Measurements from ENCODE around the gene GNAO1. TPM values are rescaled to one million over a fixed set of nuclear protein-coding genes. Genes with fewer than 3 reads are reported as not detected.
A peak's percentile ranks its signal among the peaks of the same experiment; 100 is the strongest.

The GNAO1 gene
- polyA plus RNA-seq, 4 donors = 0.81 to 8.2 (median 3.2) TPM

GRCh38 chr16:56237451-56237930 lies 46.2 kb downstream of the GNAO1 start:
- Histone ChIP-seq H3K4me1 (ENCODE audit: control insufficient read depth in 3 of 3, insufficient read depth in 2 of 3, low read depth in 1 of 3, low read length in 2 of 3) (no peaks in the 10 kb centered on the region), H3K27me3 (ENCODE audit: control insufficient read depth in 3 of 3, insufficient read depth in 3 of 3, low read length in 3 of 3) (no peaks in the 10 kb centered on the region), H3K36me3 (ENCODE audit: control insufficient read depth in 3 of 3, insufficient read depth in 2 of 3, low read depth in 1 of 3, low read length in 3 of 3) (no peaks in the 10 kb centered on the region), H3K9me3 (ENCODE audit: control insufficient read depth in 2 of 2, insufficient read depth in 1 of 2, low read depth in 1 of 2, low read length in 1 of 2) (no peaks in the 10 kb centered on the region), H3K27ac (ENCODE audit: low read depth in 1 of 3, low read length in 2 of 3) (no peak overlapping the region), H3K4me3 (ENCODE audit: low read depth in 1 of 3, low read length in 3 of 3) (no peak overlapping the region)
- DNase-seq (no peak), FAIRE-seq (no peak)
- 59 to 64% (median 62%) methylated on average over 6 of the region's 6 CpGs for WGBS, 3 donors

- Histone ChIP-seq H3K27ac (ENCODE audit: low read depth in 1 of 3, low read length in 2 of 3) (no peak overlapping the region), H3K4me3 (ENCODE audit: low read depth in 1 of 3, low read length in 3 of 3) (no peak overlapping the region), H3K36me3 (ENCODE audit: control insufficient read depth in 3 of 3, insufficient read depth in 2 of 3, low read depth in 1 of 3, low read length in 3 of 3) (no peaks in the 10 kb centered on the region), H3K27me3 (ENCODE audit: control insufficient read depth in 3 of 3, insufficient read depth in 3 of 3, low read length in 3 of 3) (no peaks in the 10 kb centered on the region), H3K9me3 (ENCODE audit: control insufficient read depth in 2 of 2, insufficient read depth in 1 of 2, low read depth in 1 of 2, low read length in 1 of 2) (no peaks in the 10 kb centered on the region), H3K4me1 (ENCODE audit: control insufficient read depth in 3 of 3, insufficient read depth in 2 of 3, low read depth in 1 of 3, low read length in 2 of 3) (no peaks in the 10 kb centered on the region)
- DNase-seq (no peak), FAIRE-seq (no peak)
- WGBS, 3 donors = 38 to 51% (median 42%) methylated on average over 3 of the region's 3 CpGs
Measured at GRCh38 chr16:56238188-56238587, 46.9 kb downstream of the GNAO1 start.

DNA sequence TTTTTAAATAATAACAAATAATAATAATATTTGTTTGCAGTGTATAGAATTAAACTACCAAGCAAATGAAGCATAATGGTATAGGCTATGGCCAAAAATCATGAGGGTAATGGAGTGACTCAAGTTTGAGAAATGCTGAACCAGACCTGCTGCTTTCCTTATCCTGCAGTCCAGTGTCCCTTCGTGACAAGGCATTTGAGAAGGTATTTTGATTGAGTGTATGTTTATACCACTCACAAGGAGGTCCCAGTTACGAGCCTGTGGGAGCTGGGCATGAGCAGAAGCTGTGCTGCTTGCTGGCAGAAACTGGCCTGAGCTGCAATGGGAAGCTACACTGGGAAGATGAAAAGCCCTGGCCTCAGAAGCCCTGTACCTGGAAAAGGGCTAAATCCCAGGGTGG lies 50.3 kb downstream of the GNAO1 start:
- DNase-seq (no peak), FAIRE-seq (no peak)
- H3K4me3 ChIP-seq (ENCODE audit: low read depth in 1 of 3, low read length in 3 of 3) = no peak overlapping the region
- H3K9me3 ChIP-seq (ENCODE audit: control insufficient read depth in 2 of 2, insufficient read depth in 1 of 2, low read depth in 1 of 2, low read length in 1 of 2) = no peaks in the 10 kb centered on the region
- 39 to 59% (median 42%) methylated on average over 2 of the region's 2 CpGs for WGBS, 3 donors
- H3K27ac ChIP-seq (ENCODE audit: low read depth in 1 of 3, low read length in 2 of 3) = no peak overlapping the region
- H3K27me3 ChIP-seq (ENCODE audit: control insufficient read depth in 3 of 3, insufficient read depth in 3 of 3, low read length in 3 of 3) = no peaks in the 10 kb centered on the region
- H3K4me1 ChIP-seq (ENCODE audit: control insufficient read depth in 3 of 3, insufficient read depth in 2 of 3, low read depth in 1 of 3, low read length in 2 of 3) = no peaks in the 10 kb centered on the region
- H3K36me3 ChIP-seq (ENCODE audit: control insufficient read depth in 3 of 3, insufficient read depth in 2 of 3, low read depth in 1 of 3, low read length in 3 of 3) = no peaks in the 10 kb centered on the region

GRCh38 chr16:56242740-56243139 lies 51.5 kb downstream of the GNAO1 start:
- no peak for FAIRE-seq
- Histone ChIP-seq H3K36me3 (ENCODE audit: control insufficient read depth in 3 of 3, insufficient read depth in 2 of 3, low read depth in 1 of 3, low read length in 3 of 3) (no peaks in the 10 kb centered on the region), H3K4me3 (ENCODE audit: low read depth in 1 of 3, low read length in 3 of 3) (no peak overlapping the region), H3K9me3 (ENCODE audit: control insufficient read depth in 2 of 2, insufficient read depth in 1 of 2, low read depth in 1 of 2, low read length in 1 of 2) (no peaks in the 10 kb centered on the region), H3K4me1 (ENCODE audit: control insufficient read depth in 3 of 3, insufficient read depth in 2 of 3, low read depth in 1 of 3, low read length in 2 of 3) (no peaks in the 10 kb centered on the region), H3K27ac (ENCODE audit: low read depth in 1 of 3, low read length in 2 of 3) (no peak overlapping the region), H3K27me3 (ENCODE audit: control insufficient read depth in 3 of 3, insufficient read depth in 3 of 3, low read length in 3 of 3) (no peaks in the 10 kb centered on the region)
- no peak for DNase-seq
- 86 to 95% (median 94%) methylated on average over 4 of the region's 4 CpGs for WGBS, 3 donors

DNA sequence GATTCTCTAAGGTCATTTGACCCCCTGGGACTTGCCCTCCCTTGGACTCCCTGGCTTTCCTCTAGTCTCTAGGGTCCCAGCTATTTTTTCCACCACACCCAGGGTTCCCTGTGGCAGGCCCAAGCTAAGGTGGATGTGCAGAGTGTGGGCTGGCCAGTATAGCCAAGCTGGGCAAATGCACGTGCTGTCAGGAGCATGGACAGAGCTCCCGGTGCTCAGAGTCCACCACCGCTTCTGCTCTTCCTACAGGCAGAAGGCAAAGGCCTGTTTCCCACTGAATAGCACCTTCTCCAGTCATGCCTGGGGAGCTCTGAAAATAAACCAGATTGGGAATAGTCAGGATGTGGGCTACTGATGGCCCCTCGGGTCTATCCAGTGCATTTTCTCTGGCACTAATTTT lies 53.3 kb downstream of the GNAO1 start:
- FAIRE-seq (no peak), DNase-seq (no peak)
- Histone ChIP-seq H3K36me3 (ENCODE audit: control insufficient read depth in 3 of 3, insufficient read depth in 2 of 3, low read depth in 1 of 3, low read length in 3 of 3) (no peaks in the 10 kb centered on the region), H3K9me3 (ENCODE audit: control insufficient read depth in 2 of 2, insufficient read depth in 1 of 2, low read depth in 1 of 2, low read length in 1 of 2) (no peaks in the 10 kb centered on the region), H3K27me3 (ENCODE audit: control insufficient read depth in 3 of 3, insufficient read depth in 3 of 3, low read length in 3 of 3) (no peaks in the 10 kb centered on the region), H3K4me1 (ENCODE audit: control insufficient read depth in 3 of 3, insufficient read depth in 2 of 3, low read depth in 1 of 3, low read length in 2 of 3) (no peaks in the 10 kb centered on the region), H3K4me3 (ENCODE audit: low read depth in 1 of 3, low read length in 3 of 3) (no peak overlapping the region), H3K27ac (ENCODE audit: low read depth in 1 of 3, low read length in 2 of 3) (no peak overlapping the region)
- 80 to 89% (median 85%) methylated on average over 4 of the region's 4 CpGs for WGBS, 3 donors

GRCh38 chr16:56245197-56245596 lies 53.9 kb downstream of the GNAO1 start:
- FAIRE-seq = no peak
- WGBS, 3 donors = 85 to 89% (median 85%) methylated on average over 6 of the region's 6 CpGs

DNA sequence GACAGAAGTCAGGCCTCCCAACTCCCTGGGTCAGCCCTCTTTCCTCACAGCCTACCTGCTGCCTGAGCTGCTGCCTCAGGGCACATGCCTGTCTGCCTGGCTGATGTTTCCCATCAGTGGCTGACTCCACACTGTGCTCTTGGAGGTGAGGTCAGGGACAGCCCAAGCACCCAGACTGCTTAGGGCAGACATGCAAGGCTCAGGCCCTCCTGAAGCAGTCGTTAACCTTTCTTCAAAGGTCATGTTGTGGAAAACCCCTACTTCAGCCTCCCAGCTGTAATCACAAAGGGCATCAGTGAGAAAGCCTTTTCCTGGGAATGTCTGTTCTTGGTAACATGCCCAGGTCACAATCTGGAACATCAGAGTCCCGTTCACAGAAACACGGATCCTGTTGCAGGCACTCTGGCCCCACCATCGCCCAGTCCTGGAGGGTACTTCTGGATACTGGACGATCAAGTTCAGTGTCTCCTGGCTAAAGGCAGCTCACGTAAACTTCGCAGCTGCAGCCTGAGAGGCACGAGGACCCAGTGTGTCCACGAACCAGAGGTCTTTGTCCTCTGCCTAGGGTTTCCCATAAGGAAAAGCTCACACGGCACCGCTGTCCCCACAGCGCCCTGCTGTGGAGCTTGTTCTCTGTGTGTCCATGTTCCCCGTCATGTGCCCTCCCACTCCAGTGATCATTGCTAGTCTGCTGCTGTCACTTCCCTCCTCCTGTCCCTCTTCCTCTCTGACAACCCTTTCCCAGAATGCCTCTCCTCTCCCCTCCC lies 54.9 kb downstream of the GNAO1 start:
- Histone ChIP-seq H3K27me3 (ENCODE audit: control insufficient read depth in 3 of 3, insufficient read depth in 3 of 3, low read length in 3 of 3) (no peaks in the 10 kb centered on the region), H3K4me1 (ENCODE audit: control insufficient read depth in 3 of 3, insufficient read depth in 2 of 3, low read depth in 1 of 3, low read length in 2 of 3) (no peaks in the 10 kb centered on the region), H3K36me3 (ENCODE audit: control insufficient read depth in 3 of 3, insufficient read depth in 2 of 3, low read depth in 1 of 3, low read length in 3 of 3) (no peaks in the 10 kb centered on the region), H3K27ac (ENCODE audit: low read depth in 1 of 3, low read length in 2 of 3) (peak overlapping the region in 1 of 3 donors; percentile 24), H3K4me3 (ENCODE audit: low read depth in 1 of 3, low read length in 3 of 3) (no peak overlapping the region), H3K9me3 (ENCODE audit: control insufficient read depth in 2 of 2, insufficient read depth in 1 of 2, low read depth in 1 of 2, low read length in 1 of 2) (no peaks in the 10 kb centered on the region)
- DNase-seq (peak in 1 of 2 donors; percentile 17), FAIRE-seq (no peak)
- 53 to 69% (median 61%) methylated on average over 13 of the region's 13 CpGs for WGBS, 3 donors

More at GRCh38 chr16:56245197-56245596, 53.9 kb downstream of the GNAO1 start:
- H3K4me1 ChIP-seq (ENCODE audit: control insufficient read depth in 3 of 3, insufficient read depth in 2 of 3, low read depth in 1 of 3, low read length in 2 of 3) = no peaks in the 10 kb centered on the region
- no peaks in the 10 kb centered on the region for H3K9me3 ChIP-seq (ENCODE audit: control insufficient read depth in 2 of 2, insufficient read depth in 1 of 2, low read depth in 1 of 2, low read length in 1 of 2)
- no peak overlapping the region for H3K4me3 ChIP-seq (ENCODE audit: low read depth in 1 of 3, low read length in 3 of 3)
- H3K27ac ChIP-seq (ENCODE audit: low read depth in 1 of 3, low read length in 2 of 3) = no peak overlapping the region
- no peak for DNase-seq
- no peaks in the 10 kb centered on the region for H3K27me3 ChIP-seq (ENCODE audit: control insufficient read depth in 3 of 3, insufficient read depth in 3 of 3, low read length in 3 of 3)
- no peaks in the 10 kb centered on the region for H3K36me3 ChIP-seq (ENCODE audit: control insufficient read depth in 3 of 3, insufficient read depth in 2 of 3, low read depth in 1 of 3, low read length in 3 of 3)

- no peaks in the 10 kb centered on the region for H3K36me3 ChIP-seq (ENCODE audit: control insufficient read depth in 3 of 3, insufficient read depth in 2 of 3, low read depth in 1 of 3, low read length in 3 of 3)
- peak overlapping the region in 1 of 3 donors; percentile 14 for H3K27ac ChIP-seq (ENCODE audit: low read depth in 1 of 3, low read length in 2 of 3)
- FAIRE-seq = no peak
- WGBS, 3 donors = 92 to 94% (median 93%) methylated on average over 8 of the region's 8 CpGs
- no peaks in the 10 kb centered on the region for H3K9me3 ChIP-seq (ENCODE audit: control insufficient read depth in 2 of 2, insufficient read depth in 1 of 2, low read depth in 1 of 2, low read length in 1 of 2)
- no peaks in the 10 kb centered on the region for H3K27me3 ChIP-seq (ENCODE audit: control insufficient read depth in 3 of 3, insufficient read depth in 3 of 3, low read length in 3 of 3)
- no peak for DNase-seq
- H3K4me1 ChIP-seq (ENCODE audit: control insufficient read depth in 3 of 3, insufficient read depth in 2 of 3, low read depth in 1 of 3, low read length in 2 of 3) = no peaks in the 10 kb centered on the region
- no peak overlapping the region for H3K4me3 ChIP-seq (ENCODE audit: low read depth in 1 of 3, low read length in 3 of 3)
Measured at GRCh38 chr16:56247018-56247417, 55.7 kb downstream of the GNAO1 start.

DNA sequence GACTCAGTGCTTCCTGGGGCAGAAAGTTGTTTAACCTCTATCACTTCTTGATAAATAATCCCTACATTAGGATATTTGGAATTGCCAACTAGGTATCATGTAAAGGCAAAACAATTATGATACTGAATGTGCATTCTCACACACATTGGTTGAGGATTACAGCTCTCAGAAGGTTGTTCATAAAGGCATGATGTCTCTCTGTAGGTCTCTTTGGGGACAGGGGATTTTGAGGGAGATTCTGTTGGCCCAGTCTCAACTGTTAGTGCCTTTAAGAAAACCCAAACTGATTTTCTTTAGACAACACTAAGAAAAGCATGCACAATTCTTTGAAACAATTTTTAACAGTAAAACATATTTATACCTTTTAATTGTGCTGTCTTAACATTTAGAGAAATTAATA lies 56.5 kb downstream of the GNAO1 start:
- DNase-seq = no peak
- no peak overlapping the region for H3K4me3 ChIP-seq (ENCODE audit: low read depth in 1 of 3, low read length in 3 of 3)
- no peaks in the 10 kb centered on the region for H3K4me1 ChIP-seq (ENCODE audit: control insufficient read depth in 3 of 3, insufficient read depth in 2 of 3, low read depth in 1 of 3, low read length in 2 of 3)
- H3K36me3 ChIP-seq (ENCODE audit: control insufficient read depth in 3 of 3, insufficient read depth in 2 of 3, low read depth in 1 of 3, low read length in 3 of 3) = no peaks in the 10 kb centered on the region
- no peaks in the 10 kb centered on the region for H3K9me3 ChIP-seq (ENCODE audit: control insufficient read depth in 2 of 2, insufficient read depth in 1 of 2, low read depth in 1 of 2, low read length in 1 of 2)
- FAIRE-seq = no peak
- H3K27ac ChIP-seq (ENCODE audit: low read depth in 1 of 3, low read length in 2 of 3) = no peak overlapping the region
- no peaks in the 10 kb centered on the region for H3K27me3 ChIP-seq (ENCODE audit: control insufficient read depth in 3 of 3, insufficient read depth in 3 of 3, low read length in 3 of 3)
